Astrocyte (in vitro differentiated cells and primary cell): Measurements from ENCODE around the gene ACD. TPM values are rescaled to one million over a fixed set of nuclear protein-coding genes. Genes with fewer than 3 reads are reported as not detected.

Experiments
- DNase-seq: peaks from one replicate; pipeline ENCODE4 v3.0.0-alpha.2; 2010; ENCODE audit warnings: low read depth
- FAIRE-seq: peaks from 2 replicates; lab custom pipeline; 2011; peaks lifted over from hg19 to GRCh38; lab: Jason Lieb, UNC
- H2AFZ ChIP-seq: 2 replicates; pipeline ENCODE4 v1.6.0; 2012; ENCODE audit warnings: low read depth, low read length, inconsistent platforms
- H3K27ac ChIP-seq: 2 replicates; pipeline ENCODE4 v1.5.1; 2011; ENCODE audit warnings: low read depth, low read length, inconsistent platforms
- H3K27me3 ChIP-seq: 2 replicates; pipeline ENCODE4 v1.6.0; 2011; ENCODE audit warnings: low read length, inconsistent platforms; ENCODE audit not compliant: insufficient read depth
- H3K36me3 ChIP-seq: 2 replicates; pipeline ENCODE4 v1.5.1; 2011; ENCODE audit warnings: low read length, inconsistent platforms; ENCODE audit not compliant: insufficient read depth
- H3K4me1 ChIP-seq: 2 replicates; pipeline ENCODE4 v1.5.1; 2011; ENCODE audit warnings: low read length, inconsistent platforms; ENCODE audit not compliant: insufficient read depth
- H3K4me2 ChIP-seq: 2 replicates; pipeline ENCODE4 v1.6.0; 2012; ENCODE audit warnings: low read length, inconsistent platforms
- H3K4me3 ChIP-seq: 2 replicates; pipeline ENCODE4 v1.5.1; 2011; ENCODE audit warnings: low read depth, mild to moderate bottlenecking, low read length, inconsistent platforms; ENCODE audit not compliant: insufficient read depth
- H3K79me2 ChIP-seq: 2 replicates; pipeline ENCODE4 v1.6.0; 2012; ENCODE audit warnings: mild to moderate bottlenecking, low read length, inconsistent platforms; ENCODE audit not compliant: insufficient read depth
- H3K9ac ChIP-seq: 2 replicates; pipeline ENCODE4 v1.6.0; 2012; ENCODE audit warnings: mild to moderate bottlenecking, low read length, inconsistent platforms
- H3K9me3 ChIP-seq: 2 replicates; pipeline ENCODE4 v1.5.1; 2012; ENCODE audit warnings: low read depth, mild to moderate bottlenecking, low read length, inconsistent platforms; ENCODE audit not compliant: insufficient read depth
- H4K20me1 ChIP-seq: 2 replicates; pipeline ENCODE4 v1.6.0; 2012; ENCODE audit warnings: low read length, inconsistent platforms; ENCODE audit not compliant: insufficient read depth
- H3K27ac Mint-ChIP-seq: one replicate; pipeline ENCODE4 v1.8.0; 2021; ENCODE audit warnings: mild to moderate bottlenecking, mixed read lengths; ENCODE audit not compliant: unreplicated experiment
- H3K27me3 Mint-ChIP-seq: one replicate; pipeline ENCODE4 v1.8.0; 2021; ENCODE audit warnings: low read depth, mixed read lengths; ENCODE audit not compliant: unreplicated experiment
- H3K36me3 Mint-ChIP-seq: one replicate; pipeline ENCODE4 v1.8.0; 2021; ENCODE audit warnings: low read depth, mixed read lengths; ENCODE audit not compliant: unreplicated experiment
- H3K4me1 Mint-ChIP-seq: one replicate; pipeline ENCODE4 v1.8.0; 2021; ENCODE audit warnings: low read depth, mixed read lengths; ENCODE audit not compliant: unreplicated experiment
- H3K4me3 Mint-ChIP-seq: one replicate; pipeline ENCODE4 v1.8.0; 2021; ENCODE audit warnings: mild to moderate bottlenecking, moderate library complexity, mixed read lengths; ENCODE audit not compliant: unreplicated experiment
- H3K9me3 Mint-ChIP-seq: one replicate; pipeline ENCODE4 v1.8.0; 2021; ENCODE audit warnings: mild to moderate bottlenecking, mixed read lengths; ENCODE audit not compliant: unreplicated experiment
- EZH2 ChIP-seq: IDR thresholded peaks from 2 replicates; pipeline ENCODE4 v1.6.1; 2012; ENCODE audit warnings: mild to moderate bottlenecking, low read length, inconsistent platforms; ENCODE audit not compliant: insufficient read depth
- total RNA-seq: library from RNA; stranded (reverse); gene quantifications from 2 replicates; pipeline ENCODE4 v1.2.1, GENCODE V29; 2021
- TF ChIP-seq, protein P1 (sequence below): IDR thresholded peaks from 2 replicates; pipeline ENCODE4 v1.5.1; 2011; ENCODE audit warnings: low read depth, mild to moderate bottlenecking, inconsistent platforms, low read length, moderate library complexity; ENCODE audit not compliant: insufficient read depth

ACD gene
- total RNA-seq, 1 donor from 2014 or later, result 11.8 TPM

DNA sequence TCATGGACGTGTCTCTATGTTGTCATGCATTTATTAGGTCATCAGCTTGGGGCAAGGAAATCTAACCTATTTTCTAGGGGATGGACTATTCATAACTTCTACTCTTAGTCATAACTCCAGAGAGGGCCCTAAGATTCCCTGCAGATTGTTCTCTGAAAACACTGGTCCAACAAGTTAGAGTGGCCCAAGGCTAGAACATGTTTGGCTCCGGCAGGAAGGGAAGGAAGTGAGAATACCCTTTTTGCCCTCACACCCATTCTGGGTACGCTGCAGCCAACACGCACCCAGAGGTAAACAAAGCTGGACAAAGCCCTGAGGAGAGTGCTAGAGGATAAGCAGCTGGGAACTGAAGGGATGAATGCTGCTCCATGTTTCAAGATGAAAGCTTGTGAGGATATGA, 16.5 kb upstream of the ACD start:
- Histone ChIP-seq H3K79me2 (no peaks in the 10 kb centered on the region), H3K9me3 (no peaks in the 10 kb centered on the region), H3K4me2 (no peak overlapping the region), H3K27me3 (no peaks in the 10 kb centered on the region), H3K9ac (no peak overlapping the region), H3K27ac (no peak overlapping the region), H3K36me3 (no peaks in the 10 kb centered on the region), H3K4me1 (peaks cover 7% of the 10 kb centered on the region), H2AFZ (no peak overlapping the region), H4K20me1 (peaks cover 9% of the 10 kb centered on the region), H3K4me3 (no peak overlapping the region)
- Mint-ChIP-seq H3K36me3 (peaks cover 16% of the 10 kb centered on the region), H3K4me3 (no peak overlapping the region), H3K4me1 (no peaks in the 10 kb centered on the region), H3K9me3 (no peaks in the 10 kb centered on the region), H3K27ac (no peak overlapping the region), H3K27me3 (no peaks in the 10 kb centered on the region)
- DNase-seq (no peak), FAIRE-seq (no peak)
- TF ChIP-seq, protein P1, sequence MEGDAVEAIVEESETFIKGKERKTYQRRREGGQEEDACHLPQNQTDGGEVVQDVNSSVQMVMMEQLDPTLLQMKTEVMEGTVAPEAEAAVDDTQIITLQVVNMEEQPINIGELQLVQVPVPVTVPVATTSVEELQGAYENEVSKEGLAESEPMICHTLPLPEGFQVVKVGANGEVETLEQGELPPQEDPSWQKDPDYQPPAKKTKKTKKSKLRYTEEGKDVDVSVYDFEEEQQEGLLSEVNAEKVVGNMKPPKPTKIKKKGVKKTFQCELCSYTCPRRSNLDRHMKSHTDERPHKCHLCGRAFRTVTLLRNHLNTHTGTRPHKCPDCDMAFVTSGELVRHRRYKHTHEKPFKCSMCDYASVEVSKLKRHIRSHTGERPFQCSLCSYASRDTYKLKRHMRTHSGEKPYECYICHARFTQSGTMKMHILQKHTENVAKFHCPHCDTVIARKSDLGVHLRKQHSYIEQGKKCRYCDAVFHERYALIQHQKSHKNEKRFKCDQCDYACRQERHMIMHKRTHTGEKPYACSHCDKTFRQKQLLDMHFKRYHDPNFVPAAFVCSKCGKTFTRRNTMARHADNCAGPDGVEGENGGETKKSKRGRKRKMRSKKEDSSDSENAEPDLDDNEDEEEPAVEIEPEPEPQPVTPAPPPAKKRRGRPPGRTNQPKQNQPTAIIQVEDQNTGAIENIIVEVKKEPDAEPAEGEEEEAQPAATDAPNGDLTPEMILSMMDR, result no peak
- no peak for TF ChIP-seq EZH2

DNA sequence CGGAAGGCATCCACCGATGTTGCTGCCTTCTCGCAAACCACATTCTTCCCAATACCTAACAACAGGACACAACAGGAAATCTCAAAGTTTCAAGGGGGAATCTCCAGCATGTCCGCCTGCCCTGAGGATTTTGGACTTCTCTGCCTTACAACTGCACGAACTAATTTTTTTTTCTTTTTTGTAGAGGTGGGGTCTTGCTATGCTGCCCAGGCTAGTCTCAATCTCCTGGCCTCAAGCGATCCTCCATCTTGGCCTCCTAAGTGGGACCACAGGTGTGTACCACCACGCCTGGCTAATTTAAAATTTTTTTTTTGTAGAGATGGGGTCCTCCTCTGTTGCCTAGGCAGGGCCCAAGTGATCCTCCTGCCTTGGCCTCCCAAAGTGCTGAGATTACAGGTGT, 15.9 kb upstream of the ACD start:
- no peak overlapping the region for H3K4me3 ChIP-seq
- H3K4me1 ChIP-seq, result peaks cover 7% of the 10 kb centered on the region
- H3K4me2 ChIP-seq, result no peak overlapping the region
- TF ChIP-seq, protein P1, result no peak
- TF ChIP-seq EZH2, result no peak
- H3K9ac ChIP-seq, result no peak overlapping the region
- DNase-seq (no peak), FAIRE-seq (no peak)
- no peaks in the 10 kb centered on the region for H3K9me3 Mint-ChIP-seq
- H3K4me3 Mint-ChIP-seq, result no peak overlapping the region
- H3K27ac Mint-ChIP-seq, result no peak overlapping the region
- H3K36me3 Mint-ChIP-seq, result peaks cover 13% of the 10 kb centered on the region
- H4K20me1 ChIP-seq, result peaks cover 7% of the 10 kb centered on the region
- no peaks in the 10 kb centered on the region for H3K27me3 Mint-ChIP-seq
- no peaks in the 10 kb centered on the region for H3K4me1 Mint-ChIP-seq
- H3K9me3 ChIP-seq, result no peaks in the 10 kb centered on the region
- H3K79me2 ChIP-seq, result no peaks in the 10 kb centered on the region
- H3K36me3 ChIP-seq, result no peaks in the 10 kb centered on the region
- no peak overlapping the region for H3K27ac ChIP-seq
- no peak overlapping the region for H2AFZ ChIP-seq
- no peaks in the 10 kb centered on the region for H3K27me3 ChIP-seq

DNA sequence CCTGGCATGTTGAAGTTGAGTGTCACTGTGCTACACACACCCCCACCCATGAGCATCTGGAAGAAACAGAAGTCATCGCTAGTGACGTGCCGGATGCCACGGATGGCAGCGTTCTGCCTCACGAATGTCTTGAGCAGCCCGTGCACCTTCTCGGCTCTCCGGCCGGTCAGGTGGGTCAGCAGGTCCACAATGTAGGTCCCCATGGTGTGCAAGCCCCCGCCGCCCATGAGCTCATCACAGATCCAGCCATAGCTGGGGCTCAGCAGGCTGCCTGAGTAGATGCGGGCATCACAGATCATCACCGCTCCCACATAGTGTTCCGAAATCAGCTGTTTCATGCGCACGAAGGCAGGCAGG, 15.5 kb upstream of the ACD start:
- H3K36me3 Mint-ChIP-seq, result peaks cover 13% of the 10 kb centered on the region
- no peaks in the 10 kb centered on the region for H3K27me3 Mint-ChIP-seq
- H3K4me3 Mint-ChIP-seq, result no peak overlapping the region
- H3K4me3 ChIP-seq, result no peak overlapping the region
- FAIRE-seq (no peak), DNase-seq (no peak)
- TF ChIP-seq EZH2, result no peak
- TF ChIP-seq, protein P1, result no peak
- no peak overlapping the region for H2AFZ ChIP-seq
- H3K4me2 ChIP-seq, result no peak overlapping the region
- H3K4me1 Mint-ChIP-seq, result no peaks in the 10 kb centered on the region
- no peaks in the 10 kb centered on the region for H3K36me3 ChIP-seq
- no peaks in the 10 kb centered on the region for H3K79me2 ChIP-seq
- no peak overlapping the region for H3K9ac ChIP-seq
- peaks cover 7% of the 10 kb centered on the region for H3K4me1 ChIP-seq
- no peak overlapping the region for H3K27ac ChIP-seq
- no peaks in the 10 kb centered on the region for H3K9me3 ChIP-seq
- H3K9me3 Mint-ChIP-seq, result no peaks in the 10 kb centered on the region
- no peak overlapping the region for H3K27ac Mint-ChIP-seq
- no peaks in the 10 kb centered on the region for H3K27me3 ChIP-seq
- peaks cover 7% of the 10 kb centered on the region for H4K20me1 ChIP-seq
